T-helper 2 cell (primary cell): ENCODE data around the gene CHAF1B.

Experiments used
- DNase-seq, 5 experiments: peaks; one replicate each; pipeline versions ENCODE4 v3.0.0 to v3.0.0-alpha.2; 2012 to 2022

The CHAF1B gene

GRCh38 chr21:36428761-36429432, 43.7 kb downstream of the CHAF1B start:
- DNase-seq: no peak

- DNase-seq: peak in 3 of 5 experiments; percentile 9 to 81 (median 39)
These were observed 44.9 kb downstream of the CHAF1B start for GRCh38 chr21:36429947-36430546.

DNA sequence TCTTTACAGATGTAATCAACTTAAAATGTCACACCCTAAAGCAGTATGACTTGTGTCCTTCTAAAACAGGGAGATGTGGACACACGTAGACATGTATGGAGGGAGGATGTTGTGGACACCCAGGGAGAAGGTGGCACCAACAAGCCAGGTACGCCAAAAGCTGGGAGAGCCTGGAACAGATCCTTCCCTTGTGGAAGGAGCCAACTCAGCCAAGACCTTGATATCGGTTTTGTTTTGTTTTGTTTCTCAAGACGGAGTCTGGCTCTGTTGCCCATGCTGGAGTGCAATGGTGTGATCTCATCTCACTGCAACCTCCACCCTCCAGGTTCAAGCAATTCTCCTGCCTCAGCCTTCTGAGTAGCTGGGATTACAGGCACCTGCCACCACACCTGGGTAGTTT, 45.6 kb downstream of the CHAF1B start:
- no peak for DNase-seq

- DNase-seq: no peak
These were observed 46.1 kb downstream of the CHAF1B start for GRCh38 chr21:36431252-36431651.

GRCh38 chr21:36433059-36433709, 48.0 kb downstream of the CHAF1B start:
- DNase-seq: no peak

- no peak for DNase-seq
These were observed 49.0 kb downstream of the CHAF1B start for GRCh38 chr21:36434144-36434543.

GRCh38 chr21:36436829-36437744, 51.9 kb downstream of the CHAF1B start:
- DNase-seq: no peak

- DNase-seq: no peak
These were observed 52.5 kb downstream of the CHAF1B start for GRCh38 chr21:36437745-36438128.

DNA sequence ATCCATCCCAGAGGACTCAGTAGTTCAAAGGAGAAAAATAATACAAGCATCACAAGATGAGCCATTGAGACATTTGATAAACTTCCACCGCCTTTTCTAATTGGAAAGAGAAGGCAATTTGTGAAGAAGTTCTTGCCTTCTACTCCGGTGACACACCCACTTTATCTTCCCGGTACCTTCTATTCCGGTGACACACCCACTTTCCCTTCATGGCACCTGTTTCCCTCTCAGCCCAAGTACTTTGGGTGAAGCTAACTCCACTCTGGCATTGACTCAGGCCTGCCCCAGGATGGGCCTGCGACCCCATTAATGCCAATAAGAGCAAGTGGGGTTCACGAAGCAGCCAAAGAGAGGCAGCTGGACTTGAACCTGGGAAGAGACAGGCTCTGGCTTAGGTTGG, 56.5 kb downstream of the CHAF1B start:
- no peak for DNase-seq

- DNase-seq: no peak
These were observed 61.1 kb downstream of the CHAF1B start for GRCh38 chr21:36446301-36446700.

DNA sequence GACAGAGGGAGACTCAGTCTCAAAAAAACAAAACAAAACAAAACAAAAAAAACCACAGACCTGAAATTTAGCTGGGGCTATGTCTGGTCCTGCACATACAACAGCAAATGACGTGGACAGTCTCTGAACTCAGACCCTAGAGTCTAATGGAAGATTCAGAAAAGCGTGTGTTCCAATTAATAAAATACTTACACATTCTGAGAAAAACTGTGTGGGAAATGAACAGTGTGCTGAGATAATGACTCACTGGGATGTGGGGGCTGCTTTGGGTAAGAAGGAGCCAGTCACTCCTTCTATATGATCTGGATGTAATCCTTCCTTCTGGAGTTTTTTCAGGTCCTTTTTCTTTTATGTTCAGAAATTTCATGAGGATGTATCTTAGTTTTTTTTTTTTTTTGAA, 65.3 kb downstream of the CHAF1B start:
- DNase-seq: no peak

DNA sequence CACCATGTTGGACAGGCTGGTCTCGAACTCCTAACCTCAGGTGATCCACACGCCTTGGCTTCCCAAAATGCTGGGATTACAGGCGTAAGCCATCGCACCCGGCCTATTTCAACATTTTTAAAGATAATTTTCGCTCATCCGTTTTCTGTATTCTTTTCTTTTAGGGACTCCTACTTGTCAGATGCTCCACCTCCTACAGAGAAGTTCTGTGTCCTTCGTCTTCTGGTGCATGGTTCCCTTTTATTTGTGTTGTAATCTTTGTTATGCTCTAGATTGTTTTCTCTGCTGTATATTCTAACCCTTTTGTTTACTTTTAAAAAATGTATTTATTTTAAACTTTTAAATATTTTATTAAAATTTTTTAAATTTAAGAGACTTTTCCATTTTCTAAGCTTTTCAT, 66.3 kb downstream of the CHAF1B start:
- DNase-seq: no peak

- DNase-seq: no peak
These were observed 67.2 kb downstream of the CHAF1B start for GRCh38 chr21:36452281-36452825.

GRCh38 chr21:36454093-36454531, 68.9 kb downstream of the CHAF1B start:
- DNase-seq: no peak

GRCh38 chr21:36454706-36455105, 69.5 kb downstream of the CHAF1B start:
- no peak for DNase-seq

GRCh38 chr21:36456729-36457414, 71.7 kb downstream of the CHAF1B start:
- DNase-seq: no peak

- DNase-seq: no peak
These were observed 73.9 kb downstream of the CHAF1B start for GRCh38 chr21:36459098-36459497.

GRCh38 chr21:36460866-36461265, 75.7 kb downstream of the CHAF1B start:
- no peak for DNase-seq

GRCh38 chr21:36461277-36461917, 76.2 kb downstream of the CHAF1B start:
- no peak for DNase-seq

DNA sequence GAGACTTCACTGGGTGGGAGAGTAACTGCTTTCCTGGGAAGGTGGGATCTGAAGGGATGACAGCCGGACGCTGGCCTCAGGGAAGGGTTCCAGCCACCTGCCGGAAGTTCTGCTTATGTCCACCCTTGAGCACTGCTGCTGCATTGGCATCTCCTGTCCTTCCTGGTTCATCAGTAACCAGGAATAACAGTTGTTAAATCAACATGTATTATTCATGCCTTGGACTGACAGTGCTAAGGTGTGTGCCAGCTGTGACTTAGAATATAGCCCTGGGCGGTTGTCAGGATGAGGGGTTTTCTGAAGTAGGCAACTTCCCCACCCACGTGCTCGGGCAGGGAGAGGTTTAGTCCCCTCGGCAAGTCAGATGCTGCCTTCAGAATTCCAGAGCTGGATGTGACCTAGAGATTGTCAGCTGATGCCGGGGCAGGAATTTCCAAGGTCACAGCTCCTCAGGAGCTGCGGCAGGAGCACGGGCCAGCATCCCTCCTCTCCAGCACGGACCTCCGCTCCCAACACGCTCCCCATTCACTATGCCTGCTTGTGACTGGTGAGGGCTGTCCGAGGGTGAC, 76.8 kb downstream of the CHAF1B start:
- no peak for DNase-seq

DNA sequence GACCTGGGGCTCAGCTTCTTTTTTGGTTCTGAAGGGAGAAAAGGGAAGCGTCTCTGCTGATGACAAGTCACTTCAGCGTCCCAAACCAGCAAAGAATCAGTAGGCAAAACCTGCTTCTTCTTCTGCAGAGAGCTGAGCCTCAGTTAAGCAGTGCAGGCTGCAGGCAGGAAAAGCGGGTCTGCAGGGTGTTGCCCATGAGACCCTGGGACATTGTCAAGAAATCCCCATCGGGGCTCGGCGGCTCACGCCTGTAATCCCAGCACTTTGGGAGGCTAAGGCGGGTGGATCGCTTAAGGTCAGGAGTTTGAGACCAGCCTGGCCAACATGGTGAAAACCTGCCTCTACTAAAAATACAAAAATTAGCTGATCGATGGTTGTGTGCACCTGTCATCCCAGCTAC, 78.0 kb downstream of the CHAF1B start:
- no peak for DNase-seq
